DOHH2 (cell line): Measurements from ENCODE around the gene PALB2.

Source experiments
- H3F3A ChIP-seq: fragments of 200-600 bp; sonication (generic), shearing (Covaris generic); 2 replicates; pipeline ENCODE4 v1.6.0; 2016; ENCODE audit warnings: antibody characterized with exemption, mild to moderate bottlenecking; ENCODE audit not compliant: control insufficient read depth, insufficient read depth
- H3K27ac ChIP-seq: fragments of 200-600 bp; sonication (generic); 2 replicates; pipeline ENCODE4 v1.5.1; 2014; ENCODE audit warnings: low read depth, mild to moderate bottlenecking, low read length, moderate library complexity
- H3K27me3 ChIP-seq: fragments of 200-600 bp; sonication (generic); 2 replicates; pipeline ENCODE4 v1.6.1; 2014; ENCODE audit warnings: mild to moderate bottlenecking, low read length, mixed read lengths; ENCODE audit not compliant: control insufficient read depth
- H3K36me3 ChIP-seq: fragments of 200-600 bp; sonication (generic); 2 replicates; pipeline ENCODE4 v1.6.1; 2014; ENCODE audit warnings: mild to moderate bottlenecking, low read length, moderate library complexity, mixed read lengths; ENCODE audit not compliant: control insufficient read depth
- H3K4me1 ChIP-seq: fragments of 200-600 bp; sonication (generic); 2 replicates; pipeline ENCODE4 v1.6.1; 2014; ENCODE audit warnings: mild to moderate bottlenecking, low read length, mixed read lengths; ENCODE audit not compliant: control insufficient read depth
- H3K4me2 ChIP-seq: fragments of 200-600 bp; sonication (generic); 2 replicates; pipeline ENCODE4 v1.6.0; 2014; ENCODE audit warnings: mild to moderate bottlenecking, low read length, moderate library complexity
- H3K4me3 ChIP-seq: fragments of 200-600 bp; sonication (generic); 2 replicates; pipeline ENCODE4 v1.5.1; 2014; ENCODE audit warnings: mild to moderate bottlenecking, low read length, mixed read lengths
- H3K79me2 ChIP-seq: fragments of 200-600 bp; sonication (generic); 2 replicates; pipeline ENCODE4 v1.6.1; 2014; ENCODE audit warnings: mild to moderate bottlenecking, low read length, mixed read lengths; ENCODE audit not compliant: control insufficient read depth
- H3K9me2 ChIP-seq: fragments of 200-600 bp; sonication (generic); replicated peaks from 2 replicates; pipeline ENCODE4 v1.6.1; 2014; ENCODE audit warnings: mild to moderate bottlenecking, low read length, mixed read lengths; ENCODE audit not compliant: control insufficient read depth
- H3K9me3 ChIP-seq: fragments of 200-600 bp; sonication (generic); 2 replicates; pipeline ENCODE4 v1.6.1; 2014; ENCODE audit warnings: antibody characterized with exemption, low read length, mixed read lengths; ENCODE audit not compliant: control insufficient read depth, insufficient read depth
- H4K20me1 ChIP-seq: fragments of 200-600 bp; sonication (generic); 2 replicates; pipeline ENCODE4 v1.6.0; 2014; ENCODE audit warnings: low read depth, mild to moderate bottlenecking, antibody characterized with exemption, low read length, moderate library complexity; ENCODE audit not compliant: control insufficient read depth, insufficient read depth
- CTCF ChIP-seq: fragments of 200-600 bp; sonication (generic); IDR thresholded peaks from one replicate; pipeline ENCODE4 v1.5.1; 2014; ENCODE audit warnings: antibody characterized with exemption, mild to moderate bottlenecking, low read depth, low read length; ENCODE audit not compliant: poor library complexity, severe bottlenecking
- EZH2phosphoT487 ChIP-seq: fragments of 200-600 bp; sonication (generic); IDR thresholded peaks from 2 replicates; pipeline ENCODE4 v1.6.1; 2017; ENCODE audit warnings: borderline replicate concordance, mild to moderate bottlenecking, antibody characterized with exemption, low read length, moderate library complexity, mixed read lengths

The PALB2 gene

GRCh38 chr16:23578101-23578830 lies 62.8 kb downstream of the PALB2 start:
- Histone ChIP-seq H3K27me3 (no peaks in the 10 kb centered on the region), H3K9me3 (no peaks in the 10 kb centered on the region), H3K27ac (no peak overlapping the region), H3K36me3 (peaks cover 36% of the 10 kb centered on the region), H3K9me2 (no peaks in the 10 kb centered on the region), H3F3A (peaks cover 12% of the 10 kb centered on the region), H3K79me2 (no peaks in the 10 kb centered on the region), H3K4me1 (no peaks in the 10 kb centered on the region), H4K20me1 (no peaks in the 10 kb centered on the region; the same call in 1 of the 2 replicates), H3K4me3 (no peak overlapping the region), H3K4me2 (no peak overlapping the region)
- no peak for TF ChIP-seq CTCF
- TF ChIP-seq EZH2phosphoT487: no peak

DNA sequence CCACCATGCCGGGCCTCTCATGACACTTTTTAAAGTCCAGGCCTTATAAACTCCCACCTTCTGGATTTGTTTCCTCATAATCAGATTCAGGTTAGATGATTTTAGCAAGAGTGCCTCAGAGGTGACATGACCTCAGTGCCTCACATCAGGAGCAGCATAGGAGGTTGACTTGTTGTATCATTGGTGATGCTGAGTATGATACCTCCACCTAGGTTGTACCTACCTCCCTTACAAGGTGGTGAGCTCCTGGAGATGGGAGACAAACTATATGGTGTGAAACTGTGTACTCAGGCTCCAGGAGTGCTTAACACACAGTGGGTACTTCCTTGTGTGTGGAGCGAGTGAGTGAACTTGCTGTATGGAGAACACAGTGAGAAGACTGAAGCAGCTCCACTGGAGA lies 63.6 kb downstream of the PALB2 start:
- no peaks in the 10 kb centered on the region for H3K9me3 ChIP-seq
- H3K36me3 ChIP-seq: peaks cover 36% of the 10 kb centered on the region

DNA sequence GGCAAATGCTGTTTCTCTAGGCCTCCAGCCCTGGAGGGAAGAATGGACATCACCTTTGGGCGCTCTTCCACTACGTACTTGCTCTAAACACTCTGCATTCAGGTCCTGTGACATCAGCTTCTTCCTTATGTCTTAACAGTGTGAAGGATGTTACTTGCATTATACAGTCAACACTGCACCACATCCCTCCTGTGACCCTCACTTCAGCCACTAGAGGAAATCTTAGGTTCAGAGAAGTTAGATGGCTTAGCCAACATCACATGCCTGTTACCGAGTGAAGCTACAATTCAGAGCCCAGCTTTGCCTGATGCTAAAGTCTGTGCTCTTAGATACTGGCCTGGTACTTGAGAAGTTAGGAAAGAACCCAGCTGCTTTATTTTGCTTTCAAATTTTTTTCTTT lies 65.3 kb downstream of the PALB2 start:
- Histone ChIP-seq H3K36me3 (peaks cover 34% of the 10 kb centered on the region), H3K9me2 (no peaks in the 10 kb centered on the region), H3K27ac (no peak overlapping the region), H3K4me1 (peaks cover 8% of the 10 kb centered on the region), H3F3A (peaks cover 23% of the 10 kb centered on the region), H3K4me3 (no peak overlapping the region), H4K20me1 (no peaks in the 10 kb centered on the region; the same call in 1 of the 2 replicates), H3K27me3 (no peaks in the 10 kb centered on the region), H3K4me2 (no peak overlapping the region), H3K9me3 (no peaks in the 10 kb centered on the region), H3K79me2 (0 out of 2 replicates have a peak, but pooled peaks cover 3% of the 10 kb centered on the region)
- no peak for TF ChIP-seq CTCF
- TF ChIP-seq EZH2phosphoT487: no peak

More for the DNA sequence above, 63.6 kb downstream of the PALB2 start:
- no peak for TF ChIP-seq EZH2phosphoT487
- no peak for TF ChIP-seq CTCF
- no peak overlapping the region for H3K4me2 ChIP-seq
- no peaks in the 10 kb centered on the region; the same call in 1 of the 2 replicates for H4K20me1 ChIP-seq
- H3K27ac ChIP-seq: no peak overlapping the region
- H3K79me2 ChIP-seq: no peaks in the 10 kb centered on the region
- no peaks in the 10 kb centered on the region for H3K27me3 ChIP-seq
- no peak overlapping the region for H3K4me3 ChIP-seq
- no peaks in the 10 kb centered on the region for H3K4me1 ChIP-seq
- no peaks in the 10 kb centered on the region for H3K9me2 ChIP-seq
- peaks cover 12% of the 10 kb centered on the region for H3F3A ChIP-seq
